CD4-positive, alpha-beta memory T cell (primary cell): ENCODE measurements around the gene CDC42EP2. TPM values are rescaled to one million over a fixed set of nuclear protein-coding genes. Genes with fewer than 3 reads are reported as not detected.

ENCODE experiments used
- CTCF ChIA-PET: fragments of 350-600 bp; sonication (Branson Sonifier 250); formaldehyde crosslinking; loops from one replicate; lab custom pipeline; 2021; ENCODE audit warnings: inconsistent platforms; ENCODE audit not compliant: partially characterized antibody; lab: Charles Lee
- POLR2A ChIA-PET: fragments of 350-600 bp; sonication (Branson Sonifier 250); formaldehyde crosslinking; loops from one replicate; lab custom pipeline; 2021; ENCODE audit not compliant: partially characterized antibody; lab: Charles Lee
- DNase-seq, 5 donors: peaks; one replicate each; pipeline versions ENCODE4 v3.0.0 to v3.0.0-alpha.2; 2020 to 2022; ENCODE audit warnings: mixed read lengths in 1 of 5
- H3K27ac ChIP-seq: one replicate; pipeline ENCODE4 v1.7.0; 2013; ENCODE audit warnings: low read depth, low read length
- H3K27me3 ChIP-seq: 2 replicates; pipeline ENCODE4 v1.7.0; 2013; ENCODE audit warnings: mild to moderate bottlenecking, low read length, moderate library complexity; ENCODE audit not compliant: insufficient read depth
- H3K36me3 ChIP-seq: 2 replicates; pipeline ENCODE4 v1.7.0; 2013; ENCODE audit warnings: mild to moderate bottlenecking, low read length, moderate library complexity; ENCODE audit not compliant: insufficient read depth
- H3K4me1 ChIP-seq: 2 replicates; pipeline ENCODE4 v1.7.0; 2013; ENCODE audit warnings: mild to moderate bottlenecking, low read length, moderate library complexity; ENCODE audit not compliant: insufficient read depth
- H3K4me3 ChIP-seq, 2 donors: one replicate each; pipeline ENCODE4 v1.7.0; 2013; ENCODE audit warnings: low read length in 2 of 2, mild to moderate bottlenecking in 1 of 2
- H3K9me3 ChIP-seq, 2 donors: one replicate each; pipeline ENCODE4 v1.7.0; 2013; ENCODE audit warnings: low read length in 2 of 2, control low read depth in 1 of 2; ENCODE audit not compliant: control insufficient read depth in 1 of 2
- H3K27ac Mint-ChIP-seq, 7 donors: one replicate each; pipeline ENCODE4 v1.8.0; 2020 to 2021; ENCODE audit warnings: mixed read lengths in 7 of 7, mild to moderate bottlenecking in 6 of 7, inconsistent platforms in 3 of 7, moderate library complexity in 3 of 7
- H3K27me3 Mint-ChIP-seq, 2 donors: one replicate each; pipeline ENCODE4 v1.8.0; 2020 to 2021; ENCODE audit warnings: mixed read lengths in 2 of 2
- H3K36me3 Mint-ChIP-seq, 2 donors: one replicate each; pipeline ENCODE4 v1.8.0; 2020 to 2021; ENCODE audit warnings: mixed read lengths in 2 of 2, inconsistent platforms in 1 of 2, mild to moderate bottlenecking in 1 of 2
- H3K4me1 Mint-ChIP-seq, 4 donors: one replicate each; pipeline ENCODE4 v1.8.0; 2020 to 2021; ENCODE audit warnings: mixed read lengths in 4 of 4, mild to moderate bottlenecking in 1 of 4
- H3K4me3 Mint-ChIP-seq, 8 donors: one replicate each; pipeline ENCODE4 v1.8.0; 2020 to 2021; ENCODE audit warnings: mixed read lengths in 8 of 8, mild to moderate bottlenecking in 7 of 8, moderate library complexity in 6 of 8, inconsistent platforms in 3 of 8
- H3K9me3 Mint-ChIP-seq, 8 donors: one replicate each; pipeline ENCODE4 v1.8.0; 2020 to 2021; ENCODE audit warnings: mixed read lengths in 8 of 8, mild to moderate bottlenecking in 5 of 8, inconsistent platforms in 3 of 8, moderate library complexity in 1 of 8
- intact Hi-C: fragments of 100-400 bp; cut with micrococcal nuclease; formaldehyde crosslinking; loops from one replicate; pipeline ENCODE4 v1.15.1; 2023
- polyA plus RNA-seq, 2 donors: library from polyadenylated mRNA; unstranded; fragments of 300-500 nt; fragmentation: Illumina TruSeq; gene quantifications; one replicate each; pipeline ENCODE4 v1.2.3, GENCODE V29; 2021
- total RNA-seq, 2 experiments: library from RNA; stranded (reverse); gene quantifications; one replicate each; pipeline ENCODE4 v1.2.3, GENCODE V29; 2021

The CDC42EP2 gene
- total and polyA plus RNA-seq, 4 experiments from 2014 or later = 0.55 to 0.67 TPM; not detected in 2

DNA sequence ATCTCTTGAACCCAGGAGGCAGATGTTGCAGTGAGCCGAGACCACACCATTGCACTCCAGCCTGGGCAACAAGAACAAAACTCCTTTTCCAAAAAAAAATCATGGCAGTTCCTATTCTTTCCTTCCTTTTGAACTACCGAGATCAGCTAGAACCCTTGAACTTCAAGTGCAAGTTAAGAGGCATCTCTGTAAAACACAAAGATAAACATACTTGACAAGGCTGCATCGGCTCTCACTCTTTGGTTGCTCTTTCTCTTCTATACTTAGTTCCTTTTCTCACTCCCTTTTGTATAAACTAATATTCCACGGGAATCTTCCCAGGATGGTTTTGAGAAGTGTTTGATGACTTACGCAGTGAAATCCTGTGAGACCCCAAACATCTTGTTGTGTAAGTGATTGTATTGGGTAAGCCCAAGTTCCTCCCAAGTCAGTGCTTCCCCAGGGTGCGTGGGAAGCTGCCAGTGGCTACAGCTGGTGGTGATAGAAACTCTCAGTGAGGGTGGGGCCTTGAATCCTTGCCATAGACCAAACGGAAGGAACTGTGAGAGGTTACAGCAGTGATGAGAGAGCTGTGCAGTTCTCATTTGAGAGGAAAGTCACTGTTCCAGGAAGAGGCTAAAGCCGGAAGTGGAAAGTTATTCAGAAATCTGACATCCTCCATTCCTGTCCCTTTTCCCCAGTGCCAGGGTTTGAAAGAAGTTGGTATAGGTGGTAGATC lies 24.1 kb upstream of the CDC42EP2 start:
- H3K27me3 ChIP-seq = no peaks in the 10 kb centered on the region
- no peak overlapping the region for H3K4me3 ChIP-seq
- Mint-ChIP-seq H3K36me3 (peaks cover 46 to 79% of the 10 kb centered on the region in 2 donors), H3K9me3 (no peaks in the 10 kb centered on the region), H3K27ac (peak overlapping the region in 3 of 7 donors; percentile 22 to 62 (median 48)), H3K4me1 (peaks cover 0 to 5% (median 1%) of the 10 kb centered on the region in 4 donors), H3K27me3 (no peaks in the 10 kb centered on the region), H3K4me3 (peak overlapping the region in 1 of 8 donors; percentile 41)
- peaks cover 41% of the 10 kb centered on the region for H3K36me3 ChIP-seq
- no peak for DNase-seq
- H3K9me3 ChIP-seq = no peaks in the 10 kb centered on the region
- intact Hi-C loops = no loop called here
- ChIA-PET POLR2A (no interaction called here), CTCF (interaction anchor here (0.5 kb wide), 1 partner anchor 931 kb away, joined by 3 read pairs; no protein-coding TSS in a partner anchor)
- H3K4me1 ChIP-seq = no peaks in the 10 kb centered on the region
- no peak overlapping the region for H3K27ac ChIP-seq

DNA sequence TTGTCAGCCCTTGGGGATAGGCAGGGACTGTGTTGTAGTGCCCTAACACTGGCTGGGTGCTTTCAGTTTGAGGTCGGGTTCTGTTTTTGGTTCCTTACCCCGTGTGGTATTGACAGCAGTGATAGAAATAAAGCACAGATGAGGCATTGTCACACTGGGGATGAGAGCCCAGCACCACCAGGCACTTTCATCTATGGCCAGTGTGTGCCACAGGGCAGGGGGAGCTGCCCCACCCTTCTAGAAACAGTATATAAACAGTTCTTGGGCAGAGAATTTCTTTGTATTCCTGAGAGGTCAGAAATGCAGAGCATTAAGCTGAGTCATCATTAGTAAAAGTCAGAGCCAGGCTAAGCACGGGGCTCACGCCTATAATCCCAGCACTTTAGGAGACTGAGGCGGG lies 23.1 kb upstream of the CDC42EP2 start:
- Histone ChIP-seq H3K4me1 (no peaks in the 10 kb centered on the region), H3K36me3 (peaks cover 45% of the 10 kb centered on the region), H3K27ac (no peak overlapping the region), H3K27me3 (no peaks in the 10 kb centered on the region), H3K9me3 (no peaks in the 10 kb centered on the region), H3K4me3 (no peak overlapping the region)
- Mint-ChIP-seq H3K4me3 (no peak overlapping the region), H3K27ac (peak overlapping the region in 5 of 7 donors; percentile 29 to 68 (median 31)), H3K27me3 (no peaks in the 10 kb centered on the region), H3K36me3 (peaks cover 50 to 82% of the 10 kb centered on the region in 2 donors), H3K4me1 (peaks cover 0 to 5% (median 1%) of the 10 kb centered on the region in 4 donors), H3K9me3 (no peaks in the 10 kb centered on the region)
- CTCF ChIA-PET = no interaction called here
- DNase-seq = no peak
- POLR2A ChIA-PET = interaction anchor here (1.4 kb wide), 1 partner anchor 14 kb away, joined by 3 read pairs; no protein-coding TSS in a partner anchor
- intact Hi-C loops = no loop called here

DNA sequence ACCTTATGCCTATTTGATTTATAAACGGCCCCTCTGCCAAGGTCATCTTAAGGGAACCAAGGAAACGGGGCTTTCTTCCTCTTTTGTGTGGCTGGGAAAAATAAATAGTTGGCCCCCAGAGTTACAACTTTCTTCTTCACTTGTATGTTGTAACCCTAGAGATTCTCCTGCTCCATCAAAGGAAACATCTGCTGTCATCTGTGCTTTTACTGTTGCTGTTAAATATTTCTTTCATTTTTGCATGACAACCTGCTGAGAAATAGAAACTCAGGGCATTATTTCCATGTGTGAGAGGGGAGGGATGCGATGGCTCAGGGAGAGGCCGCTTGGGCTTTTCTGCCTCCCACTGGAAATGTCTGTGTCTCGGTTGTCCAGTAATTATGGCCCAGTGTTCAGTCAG lies 21.8 kb upstream of the CDC42EP2 start:
- Mint-ChIP-seq H3K27me3 (no peaks in the 10 kb centered on the region), H3K4me1 (peaks cover 0 to 5% (median 1%) of the 10 kb centered on the region in 4 donors), H3K36me3 (peaks cover 42 to 76% of the 10 kb centered on the region in 2 donors), H3K27ac (peak overlapping the region in 2 of 7 donors; percentile 29 to 31), H3K9me3 (no peaks in the 10 kb centered on the region), H3K4me3 (no peak overlapping the region)
- CTCF ChIA-PET = interaction anchor here (0.7 to 1.1 kb wide), 3 partner anchors 22 to 312 kb away, joined by 3 to 4 read pairs (median 3); no protein-coding TSS in a partner anchor
- no peak for DNase-seq
- Histone ChIP-seq H3K27me3 (no peaks in the 10 kb centered on the region), H3K27ac (no peak overlapping the region), H3K9me3 (no peaks in the 10 kb centered on the region), H3K4me1 (no peaks in the 10 kb centered on the region), H3K4me3 (no peak overlapping the region), H3K36me3 (peaks cover 45% of the 10 kb centered on the region)
- POLR2A ChIA-PET = interaction anchor here (1.1 to 1.4 kb wide), 2 partner anchors 12 to 16 kb away, joined by 3 read pairs; no protein-coding TSS in a partner anchor
- intact Hi-C loops = no loop called here

DNA sequence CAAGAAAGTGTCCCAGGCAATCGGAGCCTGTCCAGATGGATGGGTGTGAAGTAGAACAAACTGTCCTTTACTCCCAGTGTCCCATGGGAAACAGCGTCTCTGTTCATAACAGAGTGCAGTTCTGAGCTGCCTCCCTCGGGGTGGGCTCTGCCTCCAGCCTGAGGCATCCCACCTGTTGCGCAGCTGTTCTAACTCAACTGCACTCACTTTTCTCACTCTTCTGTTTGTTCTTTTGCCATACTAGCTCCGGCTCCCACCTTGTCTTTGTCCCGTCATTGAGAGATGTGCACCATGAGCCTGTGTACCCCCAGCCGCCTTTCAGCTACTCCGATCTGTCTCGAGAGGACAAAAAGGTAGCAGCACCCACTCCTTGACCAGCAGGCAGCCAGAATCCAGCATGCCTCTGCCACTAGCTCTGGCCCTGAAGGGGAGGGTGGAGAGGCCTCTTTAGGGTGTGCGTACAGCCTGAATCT lies 20.7 kb upstream of the CDC42EP2 start:
- peaks cover 42 to 70% of the 10 kb centered on the region in 2 donors for H3K36me3 Mint-ChIP-seq
- POLR2A ChIA-PET = interaction anchor here (1.1 kb wide), 1 partner anchor 11 kb away, joined by 3 read pairs; no protein-coding TSS in a partner anchor

DNA sequence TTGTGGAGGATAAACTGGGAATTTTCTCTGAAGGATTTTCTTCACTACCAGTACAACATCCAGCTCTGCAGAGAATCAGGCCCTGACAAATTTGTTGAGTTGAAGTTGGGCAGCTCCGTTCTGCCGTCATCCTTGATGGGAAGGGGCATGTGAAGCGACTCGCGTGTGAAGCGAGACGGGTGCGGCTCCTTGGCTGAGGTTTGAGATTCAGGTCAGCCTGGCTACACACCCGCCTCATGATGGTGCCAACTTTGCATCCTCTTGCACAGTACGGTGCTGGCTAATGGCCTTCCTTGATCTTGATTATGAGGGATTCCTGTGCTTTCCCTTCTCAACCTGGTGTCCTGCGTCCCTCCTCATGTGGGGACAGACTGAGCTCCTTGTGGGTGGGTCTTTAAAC lies 19.7 kb upstream of the CDC42EP2 start:
- no peak overlapping the region for H3K27ac ChIP-seq
- DNase-seq = no peak
- Mint-ChIP-seq H3K9me3 (no peaks in the 10 kb centered on the region), H3K4me1 (peaks cover 0 to 5% (median 1%) of the 10 kb centered on the region in 4 donors), H3K27ac (peak overlapping the region in 1 of 7 donors; percentile 27), H3K4me3 (no peak overlapping the region), H3K36me3 (peaks cover 35 to 64% of the 10 kb centered on the region in 2 donors), H3K27me3 (no peaks in the 10 kb centered on the region)
- no peaks in the 10 kb centered on the region for H3K9me3 ChIP-seq
- no peaks in the 10 kb centered on the region for H3K27me3 ChIP-seq
- intact Hi-C loops = no loop called here
- H3K36me3 ChIP-seq = peaks cover 35% of the 10 kb centered on the region
- H3K4me1 ChIP-seq = no peaks in the 10 kb centered on the region
- POLR2A ChIA-PET = no interaction called here
- no peak overlapping the region for H3K4me3 ChIP-seq
- CTCF ChIA-PET = interaction anchor here (1.5 to 1.7 kb wide), 2 partner anchors 22 to 35 kb away, joined by 3 to 4 read pairs; no protein-coding TSS in a partner anchor

More for the DNA sequence above, 20.7 kb upstream of the CDC42EP2 start:
- intact Hi-C loops = no loop called here
- Histone ChIP-seq H3K36me3 (peaks cover 44% of the 10 kb centered on the region), H3K27ac (no peak overlapping the region), H3K27me3 (no peaks in the 10 kb centered on the region), H3K9me3 (no peaks in the 10 kb centered on the region), H3K4me1 (no peaks in the 10 kb centered on the region), H3K4me3 (no peak overlapping the region)
- Mint-ChIP-seq H3K27me3 (no peaks in the 10 kb centered on the region), H3K4me3 (no peak overlapping the region), H3K27ac (peak overlapping the region in 3 of 7 donors; percentile 13 to 70 (median 51)), H3K9me3 (no peaks in the 10 kb centered on the region), H3K4me1 (peaks cover 0 to 5% (median 1%) of the 10 kb centered on the region in 4 donors)
- no peak for DNase-seq
- CTCF ChIA-PET = interaction anchor here (1.1 kb wide), 1 partner anchor 21 kb away, joined by 3 read pairs; no protein-coding TSS in a partner anchor

DNA sequence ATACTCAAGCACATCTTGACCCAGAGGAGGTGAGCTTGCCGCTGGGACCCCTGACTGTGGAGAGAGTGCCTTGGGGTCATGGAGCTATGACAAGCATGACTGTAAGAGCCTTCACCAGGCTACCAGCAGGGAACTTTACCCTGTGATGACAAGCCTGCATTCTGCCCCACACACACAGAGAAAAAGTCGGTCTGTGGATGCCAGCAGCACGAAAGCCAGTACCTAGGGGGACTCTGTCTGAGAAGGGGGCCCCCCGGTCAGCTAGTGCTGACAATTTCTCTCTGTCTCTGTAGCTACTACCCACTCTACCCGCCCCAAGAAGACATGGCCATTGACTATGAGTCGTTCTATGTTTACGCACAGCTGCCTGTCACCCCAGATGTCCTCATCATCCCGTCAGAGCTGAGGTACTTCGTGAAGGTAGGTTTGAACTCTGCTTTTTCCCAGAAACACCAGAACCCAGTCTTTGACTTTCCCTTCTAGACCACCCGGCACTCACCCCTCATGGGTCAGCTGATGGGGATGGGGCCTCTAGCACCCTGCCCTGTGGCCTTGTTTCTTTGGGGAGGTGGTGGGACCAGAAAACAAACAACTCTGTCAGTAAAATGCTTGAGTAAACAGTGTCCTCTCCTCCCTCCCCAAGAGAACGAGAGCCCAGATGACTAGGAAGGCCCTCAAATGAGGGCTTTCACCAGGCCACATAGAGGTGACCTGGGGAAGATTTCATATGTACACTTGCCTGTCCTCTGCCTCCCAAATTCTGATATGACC lies 18.9 kb upstream of the CDC42EP2 start:
- H3K27ac ChIP-seq = no peak overlapping the region

More for the DNA sequence above, 18.9 kb upstream of the CDC42EP2 start:
- POLR2A ChIA-PET = interaction anchor here (0.6 kb wide), 1 partner anchor 110 kb away, joined by 3 read pairs; no protein-coding TSS in a partner anchor
- no peak overlapping the region for H3K4me3 ChIP-seq
- Mint-ChIP-seq H3K27me3 (no peaks in the 10 kb centered on the region), H3K4me3 (no peak overlapping the region), H3K4me1 (peaks cover 0 to 2% (median under 1%) of the 10 kb centered on the region in 4 donors), H3K36me3 (peaks cover 30 to 61% of the 10 kb centered on the region in 2 donors), H3K27ac (peak overlapping the region in 2 of 7 donors; percentile 6 to 29), H3K9me3 (no peaks in the 10 kb centered on the region)
- H3K36me3 ChIP-seq = peaks cover 31% of the 10 kb centered on the region
- H3K9me3 ChIP-seq = no peaks in the 10 kb centered on the region
- intact Hi-C loops = no loop called here
- H3K27me3 ChIP-seq = no peaks in the 10 kb centered on the region
- DNase-seq = no peak
- CTCF ChIA-PET = interaction anchor here (0.6 to 1.7 kb wide), 3 partner anchors 10 to 34 kb away, joined by 3 to 4 read pairs (median 3); no protein-coding TSS in a partner anchor
- no peaks in the 10 kb centered on the region for H3K4me1 ChIP-seq
